K562 (cell line): ENCODE data around the gene WBP1L. TPM values are rescaled to one million over a fixed set of nuclear protein-coding genes. Genes with fewer than 3 reads are reported as not detected.
A peak's percentile ranks its signal among the peaks of the same experiment; 100 is the strongest.

Source experiments
- ATAC-seq: fragments of 200-7000 bp; cut with Tn5 transposase; 3 replicates; pipeline ENCODE4 v1.9.1; 2020; ENCODE audit warnings: moderate library complexity
- BruUV-seq: library from RNA; stranded (reverse); fragments of 400-500 nt; replicated peaks from 2 replicates; lab custom pipeline; 2021; lab: Mats Ljungman, UMichigan
- CTCF ChIA-PET: fragments of 300-600 bp; formaldehyde crosslinking; extraction: SDS; loops from one replicate; lab custom pipeline; 2021; ENCODE audit warnings: low intra/inter-chr PET ratio; lab: Yijun Ruan, JAX
- POLR2A ChIA-PET: fragments of 300-600, 350-650 bp; sonication (Branson Sonifier 250); formaldehyde crosslinking; extraction: SDS; loops from one replicate; lab custom pipeline; 2021; ENCODE audit warnings: antibody characterized with exemption, inconsistent platforms; lab: Yijun Ruan, JAX
- DNase-seq, 4 experiments: peaks; one replicate each; pipeline versions ENCODE4 v3.0.0 to v3.0.0-alpha.2; 2011 to 2018; ENCODE audit warnings: low spot score in 3 of 4, mixed read lengths in 3 of 4; ENCODE audit errors: extremely low read depth in 1 of 4
- FAIRE-seq: peaks from 2 replicates; lab custom pipeline; 2011; peaks lifted over from hg19 to GRCh38; lab: Jason Lieb, UNC
- H2AFZ ChIP-seq: 2 replicates; pipeline ENCODE4 v1.6.0; 2011; ENCODE audit warnings: low read depth, low read length, control low read depth, inconsistent platforms
- H3K27ac ChIP-seq: fragments of 200-600 bp; 3 replicates; pipeline ENCODE4 v1.8.0; 2011; ENCODE audit warnings: low read depth, mild to moderate bottlenecking, control low read depth, inconsistent platforms, low read length, moderate library complexity, mixed read lengths; ENCODE audit errors: extremely low read depth
- H3K27me3 ChIP-seq, 2 experiments: fragments of 300-600 bp in 1 of 2; 2 replicates in 1 of 2; 3 replicates in 1 of 2; pipeline versions ENCODE4 v1.6.0 to v1.8.0; 2011; ENCODE audit warnings: inconsistent platforms in 2 of 2, low read length in 2 of 2, mild to moderate bottlenecking in 1 of 2, mixed read lengths in 1 of 2, moderate library complexity in 1 of 2; ENCODE audit not compliant: control insufficient read depth in 2 of 2, insufficient read depth in 2 of 2
- H3K36me3 ChIP-seq: fragments of 300-600 bp; 3 replicates; pipeline ENCODE4 v1.8.0; 2011; ENCODE audit warnings: mild to moderate bottlenecking, low read length, inconsistent platforms; ENCODE audit not compliant: control insufficient read depth, insufficient read depth
- H3K4me1 ChIP-seq, 2 experiments: fragments of 200-600 bp in 1 of 2; replicated peaks in 1 of 2; 2 replicates in 1 of 2; 3 replicates in 1 of 2; pipeline versions ENCODE4 v1.5.1 to v1.8.0; 2011; ENCODE audit warnings: inconsistent platforms in 2 of 2, low read length in 2 of 2, mild to moderate bottlenecking in 1 of 2, mixed read lengths in 1 of 2, moderate library complexity in 1 of 2; ENCODE audit not compliant: control insufficient read depth in 2 of 2, insufficient read depth in 2 of 2
- H3K4me2 ChIP-seq: 2 replicates; pipeline ENCODE4 v1.6.1; 2011; ENCODE audit warnings: low read length, control low read depth, inconsistent platforms, mixed read lengths; ENCODE audit not compliant: insufficient read depth
- H3K4me3 ChIP-seq: fragments of 200-600 bp; sonication (generic), shearing (Covaris generic); 2 replicates; pipeline ENCODE4 v1.5.1; 2016; ENCODE audit warnings: control low read depth, inconsistent platforms
- H3K79me2 ChIP-seq: fragments of 200-600 bp; 3 replicates; pipeline ENCODE4 v1.8.0; 2011; ENCODE audit warnings: low read length, inconsistent platforms; ENCODE audit not compliant: control insufficient read depth, insufficient read depth
- H3K9ac ChIP-seq, 2 experiments: 2 replicates each; pipeline versions ENCODE4 v1.6.0 to v1.6.1; 2011; ENCODE audit warnings: low read depth in 2 of 2, low read length in 2 of 2, control low read depth in 1 of 2, inconsistent platforms in 1 of 2, mild to moderate bottlenecking in 1 of 2, mixed read lengths in 1 of 2; ENCODE audit not compliant: insufficient read depth in 1 of 2
- H3K9me1 ChIP-seq: one replicate; pipeline ENCODE4 v1.6.0; 2011; ENCODE audit warnings: inconsistent platforms, mild to moderate bottlenecking, low read length, moderate library complexity; ENCODE audit not compliant: control insufficient read depth, insufficient read depth
- H3K9me3 ChIP-seq: replicated peaks from 2 replicates; pipeline ENCODE4 v1.5.1; 2011; ENCODE audit warnings: low read depth, low read length, inconsistent platforms; ENCODE audit not compliant: control insufficient read depth, insufficient read depth
- H4K20me1 ChIP-seq: replicated peaks from 2 replicates; pipeline ENCODE4 v1.6.1; 2011; ENCODE audit warnings: low read length, inconsistent platforms, mixed read lengths; ENCODE audit not compliant: control insufficient read depth, insufficient read depth
- BRCA1 ChIP-seq, 2 experiments: fragments of 450-650 bp in 1 of 2; sonication (generic) in 1 of 2; formaldehyde crosslinking in 1 of 2; IDR thresholded peaks; 2 replicates each; pipeline versions ENCODE4 v1.5.0 to v1.6.1; 2017 to 2020; ENCODE audit warnings: mild to moderate bottlenecking in 1 of 2, missing genetic modification reagents in 1 of 2
- HIVEP1 ChIP-seq: fragments of 250-450 bp; sonication (Bioruptor Pico); IDR thresholded peaks from 2 replicates; pipeline ENCODE4 v1.4.0; 2020; ENCODE audit warnings: mild to moderate bottlenecking
- KLF6 ChIP-seq: fragments of 250-450 bp; sonication (Bioruptor Pico); IDR thresholded peaks from 2 replicates; pipeline ENCODE4 v1.4.0; 2020; ENCODE audit warnings: mild to moderate bottlenecking, moderate library complexity, borderline replicate concordance
- POU5F1 ChIP-seq: fragments of 150-350 bp; IDR thresholded peaks from 2 replicates; pipeline ENCODE4 v1.6.1; 2014; ENCODE audit warnings: borderline replicate concordance, low read length, low read depth, mild to moderate bottlenecking; ENCODE audit not compliant: partially characterized antibody
- WGBS: fragments of 100-300 bp; shearing (Covaris generic); methylation state at CpG from one replicate; pipeline ENCODE4 v1.1.6; 2016; ENCODE audit warnings: low coverage, mixed read lengths; ENCODE audit not compliant: insufficient coverage; ENCODE audit errors: missing lambda C conversion rate; 5-methylcytosine and 5-hydroxymethylcytosine counted together
- in situ Hi-C: fragments of 300-500 bp; cut with MboI; formaldehyde crosslinking; loops from 4 replicates; pipeline ENCODE4 v1.15.0; 2018; ENCODE audit warnings: inconsistent platforms, mixed read lengths
- intact Hi-C: fragments of 100-400 bp; cut with micrococcal nuclease; formaldehyde crosslinking; loops from 2 replicates; pipeline ENCODE4 v1.14.2; 2022
- polyA plus RNA-seq, 8 experiments: library from polyadenylated mRNA; depleted of rRNA in 4 of 8; stranded (reverse) in 5 of 8; unstranded in 3 of 8; fragments of >200 nt; fragmentation: Nextera tagmentation in 2 of 8; fragmentation: Illumina TruSeq in 1 of 8; extraction: Ambion mirVana in 2 of 8; extraction: Trizol in 1 of 8; gene quantifications; 2 replicates each; pipeline versions ENCODE4 v1.2.1 to v1.2.3, GENCODE V29; 2011 to 2014; ENCODE audit warnings: inconsistent platforms in 1 of 8, missing spikeins in 1 of 8
- total RNA-seq, 7 experiments: library from RNA; depleted of rRNA in 6 of 7; stranded (reverse); fragments of >200 nt in 6 of 7; fragmentation: Illumina TruSeq in 2 of 7; extraction: Trizol in 2 of 7; gene quantifications; 2 replicates each; pipeline versions ENCODE4 v1.2.1 to v1.2.3, GENCODE V29; 2011 to 2021; ENCODE audit warnings: low replicate concordance in 1 of 7
- TF ChIP-seq, protein P1 (sequence below): fragments of 250-450 bp; sonication (Bioruptor Pico); IDR thresholded peaks from 2 replicates; pipeline ENCODE4 v1.4.0; 2020; ENCODE audit warnings: mild to moderate bottlenecking, moderate library complexity, borderline replicate concordance

WBP1L gene
- total and polyA plus RNA-seq, 9 of the 15 experiments (the other 6 are each of a cell fraction or from before 2014, with no cell fraction given) = 3.2 to 14.4 (median 11.3) TPM

DNA sequence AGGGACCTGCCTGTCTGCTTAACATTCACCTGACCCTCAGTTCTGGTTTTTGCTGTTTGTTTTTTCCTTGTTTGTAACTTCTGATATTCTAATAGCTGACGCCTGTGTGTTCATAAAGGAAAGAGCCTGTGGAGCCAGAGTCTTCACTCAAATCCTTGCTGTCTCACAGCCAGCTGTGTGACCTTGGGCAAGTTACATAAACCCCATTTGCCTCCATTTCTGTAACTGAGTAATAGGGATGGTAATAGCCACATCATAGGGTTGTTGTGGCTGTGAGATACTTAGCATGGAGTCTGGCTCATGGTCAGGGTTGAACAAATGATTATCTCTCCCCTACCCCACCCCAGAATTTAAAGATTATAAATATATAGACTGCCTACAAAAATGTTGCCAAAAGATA, 27.0 kb downstream of the WBP1L start:
- Histone ChIP-seq H3K9me1 (no peaks in the 10 kb centered on the region), H2AFZ (no peak overlapping the region), H3K27ac (peak overlapping the region; percentile 58; the same call in 2 of the 3 replicates), H3K36me3 (peaks cover under 1% of the 10 kb centered on the region; the same call in 1 of the 3 replicates), H3K9me3 (no peaks in the 10 kb centered on the region), H3K4me2 (no peak overlapping the region), H3K4me1 (peaks cover 14 to 35% of the 10 kb centered on the region in 2 experiments; a peak in 4 of 5 replicates), H3K9ac (peak overlapping the region in 1 of 2 experiments; percentile 73; a peak in 1 of 4 replicates), H3K27me3 (no peaks in the 10 kb centered on the region), H3K4me3 (no peak overlapping the region), H3K79me2 (peaks cover 26% of the 10 kb centered on the region; the same call in 2 of the 3 replicates)
- FAIRE-seq = no peak
- in situ Hi-C loops = no loop called here
- CTCF ChIA-PET = no interaction called here
- ATAC-seq = no peak
- no peak for DNase-seq
- POLR2A ChIA-PET = interaction anchor here (0.7 to 1.4 kb wide), 3 partner anchors 9 to 24 kb away, joined by 3 to 4 read pairs (median 4); no protein-coding TSS in a partner anchor
- BruUV-seq = no TSS peak
- WGBS = 56% methylated on average over 1 of the region's 1 CpG
- intact Hi-C loops = no loop called here
- TF ChIP-seq POU5F1 (no peak), HIVEP1 (no peak), BRCA1 (IDR thresholded peaks at IDR 0.05) (no peak), BRCA1 (CRISPR knock-in tag; IDR thresholded peaks at IDR 0.05) (no peak), KLF6 (no peak)
- TF ChIP-seq, protein P1, sequence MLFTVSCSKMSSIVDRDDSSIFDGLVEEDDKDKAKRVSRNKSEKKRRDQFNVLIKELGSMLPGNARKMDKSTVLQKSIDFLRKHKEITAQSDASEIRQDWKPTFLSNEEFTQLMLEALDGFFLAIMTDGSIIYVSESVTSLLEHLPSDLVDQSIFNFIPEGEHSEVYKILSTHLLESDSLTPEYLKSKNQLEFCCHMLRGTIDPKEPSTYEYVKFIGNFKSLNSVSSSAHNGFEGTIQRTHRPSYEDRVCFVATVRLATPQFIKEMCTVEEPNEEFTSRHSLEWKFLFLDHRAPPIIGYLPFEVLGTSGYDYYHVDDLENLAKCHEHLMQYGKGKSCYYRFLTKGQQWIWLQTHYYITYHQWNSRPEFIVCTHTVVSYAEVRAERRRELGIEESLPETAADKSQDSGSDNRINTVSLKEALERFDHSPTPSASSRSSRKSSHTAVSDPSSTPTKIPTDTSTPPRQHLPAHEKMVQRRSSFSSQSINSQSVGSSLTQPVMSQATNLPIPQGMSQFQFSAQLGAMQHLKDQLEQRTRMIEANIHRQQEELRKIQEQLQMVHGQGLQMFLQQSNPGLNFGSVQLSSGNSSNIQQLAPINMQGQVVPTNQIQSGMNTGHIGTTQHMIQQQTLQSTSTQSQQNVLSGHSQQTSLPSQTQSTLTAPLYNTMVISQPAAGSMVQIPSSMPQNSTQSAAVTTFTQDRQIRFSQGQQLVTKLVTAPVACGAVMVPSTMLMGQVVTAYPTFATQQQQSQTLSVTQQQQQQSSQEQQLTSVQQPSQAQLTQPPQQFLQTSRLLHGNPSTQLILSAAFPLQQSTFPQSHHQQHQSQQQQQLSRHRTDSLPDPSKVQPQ = no peak
- TF ChIP-seq, all 486 proteins: peak for 0
- no peaks in the 10 kb centered on the region for H4K20me1 ChIP-seq
